H1 (cell line): ENCODE measurements around the gene GDPD4.

Experiments used
- POLR2A ChIP-seq, 2 experiments: IDR thresholded peaks; 1 replicate in 1 of 2; 2 replicates in 1 of 2; pipeline ENCODE4 v1.6.1; 2011; ENCODE audit warnings: low read depth in 2 of 2, low read length in 2 of 2, mild to moderate bottlenecking in 2 of 2; ENCODE audit errors: control extremely low read depth in 1 of 2
- RAD21 ChIP-seq, 2 experiments: IDR thresholded peaks in 1 of 2; conservative IDR thresholded peaks in 1 of 2; 2 replicates each; pipeline ENCODE4 v1.6.1; 2011; ENCODE audit warnings: low read depth in 2 of 2, low read length in 2 of 2, improper control_type of control experiment in 1 of 2, inconsistent platforms in 1 of 2, mild to moderate bottlenecking in 1 of 2, moderate library complexity in 1 of 2
- RFX5 ChIP-seq: IDR thresholded peaks from 2 replicates; pipeline ENCODE4 v1.6.1; 2011; ENCODE audit warnings: low read depth, low read length, improper control_type of control experiment, borderline replicate concordance
- TCF12 ChIP-seq: IDR thresholded peaks from 2 replicates; pipeline ENCODE4 v1.6.1; 2011; ENCODE audit warnings: low read depth, mild to moderate bottlenecking, low read length
- ZNF274 ChIP-seq: IDR thresholded peaks from 2 replicates; pipeline ENCODE4 v1.7.0; 2012; ENCODE audit warnings: low read length, borderline replicate concordance; ENCODE audit errors: extremely low read depth
- TF ChIP-seq, protein P1 (sequence below), 3 experiments: IDR thresholded peaks; 1 replicate in 2 of 3; 2 replicates in 1 of 3; pipeline versions ENCODE4 v1.5.1 to v1.6.1; 2011; ENCODE audit warnings: low read length in 3 of 3, mild to moderate bottlenecking in 3 of 3, inconsistent platforms in 2 of 3, low read depth in 1 of 3, moderate library complexity in 1 of 3; ENCODE audit not compliant: insufficient read depth in 1 of 3; ENCODE audit errors: control extremely low read depth in 1 of 3

- TF ChIP-seq TCF12 (no peak), POLR2A (IDR thresholded peaks at IDR 0.05; ENCODE audit: control extremely low read depth in 1 of 2, low read depth in 2 of 2, low read length in 2 of 2) (no peak), RFX5 (no peak), ZNF274 (no peak), RAD21 (IDR thresholded peaks at IDR 0.05 in 1 of 2, conservative IDR thresholded peaks at IDR 0.05 in 1 of 2; ENCODE audit: low read depth in 2 of 2, low read length in 2 of 2) (no peak)
- TF ChIP-seq, protein P1, sequence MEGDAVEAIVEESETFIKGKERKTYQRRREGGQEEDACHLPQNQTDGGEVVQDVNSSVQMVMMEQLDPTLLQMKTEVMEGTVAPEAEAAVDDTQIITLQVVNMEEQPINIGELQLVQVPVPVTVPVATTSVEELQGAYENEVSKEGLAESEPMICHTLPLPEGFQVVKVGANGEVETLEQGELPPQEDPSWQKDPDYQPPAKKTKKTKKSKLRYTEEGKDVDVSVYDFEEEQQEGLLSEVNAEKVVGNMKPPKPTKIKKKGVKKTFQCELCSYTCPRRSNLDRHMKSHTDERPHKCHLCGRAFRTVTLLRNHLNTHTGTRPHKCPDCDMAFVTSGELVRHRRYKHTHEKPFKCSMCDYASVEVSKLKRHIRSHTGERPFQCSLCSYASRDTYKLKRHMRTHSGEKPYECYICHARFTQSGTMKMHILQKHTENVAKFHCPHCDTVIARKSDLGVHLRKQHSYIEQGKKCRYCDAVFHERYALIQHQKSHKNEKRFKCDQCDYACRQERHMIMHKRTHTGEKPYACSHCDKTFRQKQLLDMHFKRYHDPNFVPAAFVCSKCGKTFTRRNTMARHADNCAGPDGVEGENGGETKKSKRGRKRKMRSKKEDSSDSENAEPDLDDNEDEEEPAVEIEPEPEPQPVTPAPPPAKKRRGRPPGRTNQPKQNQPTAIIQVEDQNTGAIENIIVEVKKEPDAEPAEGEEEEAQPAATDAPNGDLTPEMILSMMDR (IDR thresholded peaks at IDR 0.05; ENCODE audit: control extremely low read depth in 1 of 3, insufficient read depth in 1 of 3, low read depth in 1 of 3, low read length in 3 of 3): no peak
Observed at GRCh38 chr11:77269484-77270123, 31.9 kb downstream of the GDPD4 start.
